Measurements from ENCODE around the gene SINHCAF.
"Not testable (repeated sequence)": the region's sequence is repeated elsewhere in the genome, so short reads cannot be mapped to it uniquely, and the experiment has no call there.

SINHCAF gene

DNA sequence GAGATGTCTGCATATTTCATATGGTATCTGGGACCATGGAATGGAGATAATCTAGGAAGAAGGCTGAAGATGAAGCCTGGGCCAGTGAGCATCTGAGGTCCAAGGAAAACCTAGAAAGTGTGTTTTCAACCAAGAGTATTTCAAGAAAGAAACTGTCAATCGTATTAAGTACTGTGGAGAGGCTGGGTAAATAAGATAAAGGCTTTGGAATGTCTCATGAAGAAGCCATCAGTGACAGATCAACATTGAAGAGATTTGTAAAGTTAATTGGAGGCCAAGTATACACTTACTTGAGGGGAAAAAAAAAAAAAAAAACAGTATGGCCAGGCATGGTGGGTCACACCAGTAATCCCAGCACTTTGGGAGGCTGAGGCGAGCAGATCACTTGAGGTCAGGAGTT is 48.9 kb downstream of the SINHCAF start:
- Histone ChIP-seq H3K27ac (ENCODE audit: low read length) (no peak overlapping the region), H3K9me3 (replicated peaks; ENCODE audit: insufficient read depth, low read length) (no peaks in the 10 kb centered on the region), H3F3A (ENCODE audit: insufficient read depth, low read length) (no peaks in the 10 kb centered on the region), H3K27me3 (replicated peaks; ENCODE audit: insufficient read depth, low read length) (no peaks in the 10 kb centered on the region), H2AFZ (ENCODE audit: low read length) (no peak overlapping the region), H3K79me2 (ENCODE audit: low read length) (no peaks in the 10 kb centered on the region), H3K36me3 (replicated peaks; ENCODE audit: insufficient read depth, low read length) (no peaks in the 10 kb centered on the region; the same call in 1 of the 2 replicates), H3K9ac (ENCODE audit: low read length) (no peak overlapping the region), H3K4me1 (ENCODE audit: low read length) (no peaks in the 10 kb centered on the region), H4K20me1 (ENCODE audit: insufficient read depth, low read length) (no peaks in the 10 kb centered on the region), H3K4me3 (ENCODE audit: low read length) (no peak overlapping the region), H3K9me2 (replicated peaks; ENCODE audit: insufficient read depth, low read length) (no peaks in the 10 kb centered on the region), H3K4me2 (ENCODE audit: low read depth, low read length) (no peak overlapping the region)
- no peak for DNase-seq
- TF ChIP-seq, protein P1, sequence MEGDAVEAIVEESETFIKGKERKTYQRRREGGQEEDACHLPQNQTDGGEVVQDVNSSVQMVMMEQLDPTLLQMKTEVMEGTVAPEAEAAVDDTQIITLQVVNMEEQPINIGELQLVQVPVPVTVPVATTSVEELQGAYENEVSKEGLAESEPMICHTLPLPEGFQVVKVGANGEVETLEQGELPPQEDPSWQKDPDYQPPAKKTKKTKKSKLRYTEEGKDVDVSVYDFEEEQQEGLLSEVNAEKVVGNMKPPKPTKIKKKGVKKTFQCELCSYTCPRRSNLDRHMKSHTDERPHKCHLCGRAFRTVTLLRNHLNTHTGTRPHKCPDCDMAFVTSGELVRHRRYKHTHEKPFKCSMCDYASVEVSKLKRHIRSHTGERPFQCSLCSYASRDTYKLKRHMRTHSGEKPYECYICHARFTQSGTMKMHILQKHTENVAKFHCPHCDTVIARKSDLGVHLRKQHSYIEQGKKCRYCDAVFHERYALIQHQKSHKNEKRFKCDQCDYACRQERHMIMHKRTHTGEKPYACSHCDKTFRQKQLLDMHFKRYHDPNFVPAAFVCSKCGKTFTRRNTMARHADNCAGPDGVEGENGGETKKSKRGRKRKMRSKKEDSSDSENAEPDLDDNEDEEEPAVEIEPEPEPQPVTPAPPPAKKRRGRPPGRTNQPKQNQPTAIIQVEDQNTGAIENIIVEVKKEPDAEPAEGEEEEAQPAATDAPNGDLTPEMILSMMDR (IDR thresholded peaks at IDR 0.05; ENCODE audit: low read length) = no peak
- TF ChIP-seq EZH2 (optimal IDR thresholded peaks at IDR 0.05; ENCODE audit: low read depth, low read length) (no peak), EZH2phosphoT487 (IDR thresholded peaks at IDR 0.05; ENCODE audit: low read length) (no peak)

GRCh38 chr12:31275491-31275890 is 50.5 kb downstream of the SINHCAF start:
- H3F3A ChIP-seq (ENCODE audit: insufficient read depth, low read length) = no peaks in the 10 kb centered on the region
- no peak for DNase-seq
- no peak overlapping the region for H3K9ac ChIP-seq (ENCODE audit: low read length)
- H3K9me3 ChIP-seq (replicated peaks; ENCODE audit: insufficient read depth, low read length) = no peaks in the 10 kb centered on the region
- H3K9me2 ChIP-seq (replicated peaks; ENCODE audit: insufficient read depth, low read length) = no peaks in the 10 kb centered on the region
- no peak for TF ChIP-seq EZH2phosphoT487 (IDR thresholded peaks at IDR 0.05; ENCODE audit: low read length)
- TF ChIP-seq, protein P1 (IDR thresholded peaks at IDR 0.05; ENCODE audit: low read length) = no peak
- TF ChIP-seq EZH2 (optimal IDR thresholded peaks at IDR 0.05; ENCODE audit: low read depth, low read length) = no peak
- no peaks in the 10 kb centered on the region for H3K36me3 ChIP-seq (replicated peaks; ENCODE audit: insufficient read depth, low read length)
- no peak overlapping the region for H3K4me2 ChIP-seq (ENCODE audit: low read depth, low read length)
- H3K4me3 ChIP-seq (ENCODE audit: low read length) = no peak overlapping the region
- H4K20me1 ChIP-seq (ENCODE audit: insufficient read depth, low read length) = no peaks in the 10 kb centered on the region
- H3K79me2 ChIP-seq (ENCODE audit: low read length) = no peaks in the 10 kb centered on the region
- no peaks in the 10 kb centered on the region for H3K27me3 ChIP-seq (replicated peaks; ENCODE audit: insufficient read depth, low read length)
- H2AFZ ChIP-seq (ENCODE audit: low read length) = no peak overlapping the region
- H3K27ac ChIP-seq (ENCODE audit: low read length) = no peak overlapping the region
- H3K4me1 ChIP-seq (ENCODE audit: low read length) = no peaks in the 10 kb centered on the region

DNA sequence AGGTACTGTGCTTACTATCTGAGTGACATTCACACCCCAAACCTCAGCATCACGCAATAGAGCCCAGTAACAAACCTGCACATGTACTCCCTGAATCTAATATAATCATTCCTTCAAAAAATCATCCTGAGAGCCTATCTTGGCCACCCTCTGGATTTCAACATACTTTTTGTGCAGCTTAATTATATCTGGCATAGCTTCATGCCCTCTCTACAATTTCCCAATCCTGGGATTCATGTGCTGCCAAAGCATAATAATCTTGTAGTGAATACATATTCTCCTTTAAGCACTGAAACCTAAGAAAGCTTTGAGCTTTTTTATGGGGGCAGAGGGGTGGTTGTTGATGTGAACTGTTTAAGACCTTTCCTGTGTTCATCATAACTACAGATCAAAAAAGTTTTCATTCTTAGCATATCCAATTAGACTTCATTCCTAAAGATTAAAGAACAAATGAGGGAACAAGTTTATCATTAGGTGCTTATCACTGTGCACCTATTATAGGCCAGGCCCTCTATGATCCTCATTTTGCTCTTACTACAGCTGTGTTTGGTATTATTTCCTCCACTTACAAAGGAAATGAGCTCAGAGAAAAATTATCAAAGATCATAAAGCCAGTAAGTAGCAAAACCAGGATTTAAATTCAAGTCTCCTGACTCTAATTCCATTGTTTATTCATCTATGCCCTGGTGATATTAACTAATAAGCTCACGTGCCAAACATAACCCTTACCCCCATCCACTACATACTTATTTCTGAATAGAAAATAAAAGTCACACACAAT is 51.2 kb downstream of the SINHCAF start:
- no peaks in the 10 kb centered on the region for H4K20me1 ChIP-seq (ENCODE audit: insufficient read depth, low read length)
- no peaks in the 10 kb centered on the region for H3F3A ChIP-seq (ENCODE audit: insufficient read depth, low read length)
- no peak for DNase-seq
- no peaks in the 10 kb centered on the region for H3K9me2 ChIP-seq (replicated peaks; ENCODE audit: insufficient read depth, low read length)
- H3K27ac ChIP-seq (ENCODE audit: low read length) = no peak overlapping the region
- no peaks in the 10 kb centered on the region for H3K27me3 ChIP-seq (replicated peaks; ENCODE audit: insufficient read depth, low read length)
- no peak overlapping the region for H3K4me3 ChIP-seq (ENCODE audit: low read length)
- TF ChIP-seq EZH2phosphoT487 (IDR thresholded peaks at IDR 0.05; ENCODE audit: low read length) = no peak
- TF ChIP-seq EZH2 (optimal IDR thresholded peaks at IDR 0.05; ENCODE audit: low read depth, low read length) = no peak
- TF ChIP-seq, protein P1 (IDR thresholded peaks at IDR 0.05; ENCODE audit: low read length) = no peak
- no peak overlapping the region for H3K4me2 ChIP-seq (ENCODE audit: low read depth, low read length)
- H3K79me2 ChIP-seq (ENCODE audit: low read length) = no peaks in the 10 kb centered on the region
- H3K4me1 ChIP-seq (ENCODE audit: low read length) = no peaks in the 10 kb centered on the region
- H3K9me3 ChIP-seq (replicated peaks; ENCODE audit: insufficient read depth, low read length) = no peaks in the 10 kb centered on the region
- H3K36me3 ChIP-seq (replicated peaks; ENCODE audit: insufficient read depth, low read length) = no peaks in the 10 kb centered on the region
- no peak overlapping the region for H3K9ac ChIP-seq (ENCODE audit: low read length)
- no peak overlapping the region for H2AFZ ChIP-seq (ENCODE audit: low read length)

DNA sequence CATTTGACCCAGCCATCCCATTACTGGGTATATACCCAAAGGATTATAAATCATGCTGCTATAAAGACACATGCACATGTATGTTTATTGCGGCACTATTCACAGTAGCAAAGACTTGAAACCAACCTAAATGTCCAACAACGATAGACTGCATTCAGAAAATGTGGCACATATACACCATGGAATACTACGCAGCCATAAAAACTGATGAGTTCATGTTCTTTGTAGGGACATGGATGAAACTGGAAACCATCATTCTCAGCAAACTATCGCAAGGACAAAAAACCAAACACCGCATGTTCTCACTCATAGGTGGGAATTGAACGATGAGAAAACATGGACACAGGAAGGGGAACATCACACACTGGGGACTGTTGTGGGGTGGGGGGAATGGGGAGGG is 52.2 kb downstream of the SINHCAF start:
- H4K20me1 ChIP-seq (ENCODE audit: insufficient read depth, low read length); H3K4me2 ChIP-seq (ENCODE audit: low read depth, low read length); H3K27me3 ChIP-seq (replicated peaks; ENCODE audit: insufficient read depth, low read length); H3K9me3 ChIP-seq (replicated peaks; ENCODE audit: insufficient read depth, low read length); H3K79me2 ChIP-seq (ENCODE audit: low read length); H3K27ac ChIP-seq (ENCODE audit: low read length); H2AFZ ChIP-seq (ENCODE audit: low read length); DNase-seq; H3F3A ChIP-seq (ENCODE audit: insufficient read depth, low read length); H3K36me3 ChIP-seq (replicated peaks; ENCODE audit: insufficient read depth, low read length); H3K9ac ChIP-seq (ENCODE audit: low read length); H3K9me2 ChIP-seq (replicated peaks; ENCODE audit: insufficient read depth, low read length); H3K4me3 ChIP-seq (ENCODE audit: low read length); H3K4me1 ChIP-seq (ENCODE audit: low read length): not testable (repeated sequence)
